Neural progenitor cell (in vitro differentiated cells): ENCODE measurements around the gene RNF144A.

ENCODE experiments used
- EZH2 ChIP-seq: fragments of 200-600 bp; sonication (generic); IDR thresholded peaks from 2 replicates; pipeline ENCODE4 v1.6.1; 2017; ENCODE audit warnings: antibody characterized with exemption, mild to moderate bottlenecking, moderate library complexity
- EZH2phosphoT487 ChIP-seq: fragments of 200-600 bp; sonication (generic); IDR thresholded peaks from 2 replicates; pipeline ENCODE4 v1.6.1; 2017; ENCODE audit warnings: antibody characterized with exemption
- TF ChIP-seq, protein P1 (sequence below): fragments of 200-600 bp; sonication (generic); IDR thresholded peaks from 2 replicates; pipeline ENCODE4 v1.5.1; 2017; ENCODE audit warnings: antibody characterized with exemption, mild to moderate bottlenecking

DNA sequence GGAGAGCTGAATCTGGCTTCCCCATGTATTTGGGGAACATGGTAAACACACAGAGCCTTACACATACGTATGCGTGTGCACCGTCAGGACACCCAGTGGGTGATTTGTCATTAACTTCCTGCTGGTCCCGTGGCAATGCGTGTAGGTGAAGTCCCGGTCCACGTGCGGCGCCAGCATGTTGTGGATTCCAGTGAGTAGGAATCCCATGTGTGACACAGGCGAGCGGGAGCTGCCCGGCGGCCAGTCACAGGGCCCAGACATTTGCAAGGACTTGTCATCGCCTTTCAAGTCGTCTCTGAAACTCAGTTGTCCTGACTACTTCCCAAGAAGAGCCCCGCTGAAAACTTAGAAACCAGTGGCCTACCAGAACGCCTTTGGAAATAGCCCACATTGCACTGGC is 102.0 kb downstream of the RNF144A start:
- no peak for TF ChIP-seq EZH2phosphoT487
- TF ChIP-seq, protein P1, sequence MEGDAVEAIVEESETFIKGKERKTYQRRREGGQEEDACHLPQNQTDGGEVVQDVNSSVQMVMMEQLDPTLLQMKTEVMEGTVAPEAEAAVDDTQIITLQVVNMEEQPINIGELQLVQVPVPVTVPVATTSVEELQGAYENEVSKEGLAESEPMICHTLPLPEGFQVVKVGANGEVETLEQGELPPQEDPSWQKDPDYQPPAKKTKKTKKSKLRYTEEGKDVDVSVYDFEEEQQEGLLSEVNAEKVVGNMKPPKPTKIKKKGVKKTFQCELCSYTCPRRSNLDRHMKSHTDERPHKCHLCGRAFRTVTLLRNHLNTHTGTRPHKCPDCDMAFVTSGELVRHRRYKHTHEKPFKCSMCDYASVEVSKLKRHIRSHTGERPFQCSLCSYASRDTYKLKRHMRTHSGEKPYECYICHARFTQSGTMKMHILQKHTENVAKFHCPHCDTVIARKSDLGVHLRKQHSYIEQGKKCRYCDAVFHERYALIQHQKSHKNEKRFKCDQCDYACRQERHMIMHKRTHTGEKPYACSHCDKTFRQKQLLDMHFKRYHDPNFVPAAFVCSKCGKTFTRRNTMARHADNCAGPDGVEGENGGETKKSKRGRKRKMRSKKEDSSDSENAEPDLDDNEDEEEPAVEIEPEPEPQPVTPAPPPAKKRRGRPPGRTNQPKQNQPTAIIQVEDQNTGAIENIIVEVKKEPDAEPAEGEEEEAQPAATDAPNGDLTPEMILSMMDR: no peak
- TF ChIP-seq EZH2: no peak
